ENCODE data around the gene MC2R. TPM values are rescaled to one million over a fixed set of nuclear protein-coding genes. Genes with fewer than 3 reads are reported as not detected.

The MC2R gene
- total RNA-seq, 4 donors from 2014 or later, result not detected

GRCh38 chr18:13934058-13934457 is 18.7 kb upstream of the MC2R start:
- Histone ChIP-seq H3K27ac (no peak overlapping the region), H3K4me1 (no peaks in the 10 kb centered on the region), H3K4me3 (replicated peaks in 1 of 3) (no peak overlapping the region), H3K27me3 (no peaks in the 10 kb centered on the region), H3K36me3 (no peaks in the 10 kb centered on the region), H3K9me3 (no peaks in the 10 kb centered on the region)
- DNase-seq, result no peak
- intact Hi-C loops (cut with DNase I), result no loop called here
- no peak for TF ChIP-seq POLR2A (IDR thresholded peaks at IDR 0.05)
- WGBS, 2 donors, result 75 to 84% methylated on average over 3 of the region's 3 CpGs

DNA sequence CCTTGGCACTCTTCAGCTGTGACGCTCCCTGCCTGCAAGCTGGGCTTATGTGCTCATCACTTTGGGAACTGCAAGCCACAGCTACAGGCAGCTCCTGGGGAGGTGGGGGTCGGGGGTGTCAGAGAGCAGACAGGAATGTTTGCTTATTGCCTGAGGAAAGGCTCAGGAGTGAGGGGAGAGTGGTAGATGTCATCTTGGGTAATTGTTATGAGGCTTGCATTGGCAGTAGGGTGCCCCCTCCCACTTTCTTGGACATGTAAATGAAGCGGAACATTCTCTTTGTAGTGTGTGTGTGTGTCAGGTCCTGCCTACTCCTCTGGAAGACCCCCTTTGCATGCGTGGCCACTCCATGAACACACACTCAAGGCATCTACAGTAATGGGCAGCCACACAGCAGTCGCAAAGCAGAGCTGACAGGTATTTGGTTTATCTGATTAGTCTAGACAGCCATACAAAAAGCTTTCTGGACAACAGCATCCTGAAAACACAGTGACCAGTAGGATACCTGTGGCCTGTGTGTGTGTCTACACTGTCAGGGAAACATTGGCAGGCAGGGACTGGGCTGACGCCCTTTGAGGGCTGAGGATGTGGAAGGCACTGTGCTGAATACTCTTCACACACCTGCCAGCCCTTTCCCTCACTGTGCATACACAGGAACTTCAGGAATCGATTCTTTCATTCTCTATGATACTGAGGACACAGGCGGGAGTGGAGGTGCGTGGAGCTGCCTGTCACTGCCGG is 17.1 kb upstream of the MC2R start:
- H3K36me3 ChIP-seq, result no peaks in the 10 kb centered on the region
- 61 to 68% methylated on average over 10 of the region's 10 CpGs for WGBS, 2 donors

GRCh38 chr18:13930964-13931363 is 15.6 kb upstream of the MC2R start:
- Histone ChIP-seq H3K4me3 (replicated peaks in 1 of 3) (no peak overlapping the region), H3K27me3 (no peaks in the 10 kb centered on the region), H3K27ac (no peak overlapping the region), H3K4me1 (no peaks in the 10 kb centered on the region), H3K36me3 (no peaks in the 10 kb centered on the region), H3K9me3 (no peaks in the 10 kb centered on the region)
- no peak for DNase-seq
- intact Hi-C loops (cut with DNase I), result no loop called here
- 47 to 65% methylated on average over 1 to 2 of the region's 2 CpGs for WGBS, 2 donors
- no peak for TF ChIP-seq POLR2A (IDR thresholded peaks at IDR 0.05)
- TF ChIP-seq, protein P1, sequence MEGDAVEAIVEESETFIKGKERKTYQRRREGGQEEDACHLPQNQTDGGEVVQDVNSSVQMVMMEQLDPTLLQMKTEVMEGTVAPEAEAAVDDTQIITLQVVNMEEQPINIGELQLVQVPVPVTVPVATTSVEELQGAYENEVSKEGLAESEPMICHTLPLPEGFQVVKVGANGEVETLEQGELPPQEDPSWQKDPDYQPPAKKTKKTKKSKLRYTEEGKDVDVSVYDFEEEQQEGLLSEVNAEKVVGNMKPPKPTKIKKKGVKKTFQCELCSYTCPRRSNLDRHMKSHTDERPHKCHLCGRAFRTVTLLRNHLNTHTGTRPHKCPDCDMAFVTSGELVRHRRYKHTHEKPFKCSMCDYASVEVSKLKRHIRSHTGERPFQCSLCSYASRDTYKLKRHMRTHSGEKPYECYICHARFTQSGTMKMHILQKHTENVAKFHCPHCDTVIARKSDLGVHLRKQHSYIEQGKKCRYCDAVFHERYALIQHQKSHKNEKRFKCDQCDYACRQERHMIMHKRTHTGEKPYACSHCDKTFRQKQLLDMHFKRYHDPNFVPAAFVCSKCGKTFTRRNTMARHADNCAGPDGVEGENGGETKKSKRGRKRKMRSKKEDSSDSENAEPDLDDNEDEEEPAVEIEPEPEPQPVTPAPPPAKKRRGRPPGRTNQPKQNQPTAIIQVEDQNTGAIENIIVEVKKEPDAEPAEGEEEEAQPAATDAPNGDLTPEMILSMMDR (IDR thresholded peaks at IDR 0.05), result no peak

More for the DNA sequence above, 17.1 kb upstream of the MC2R start:
- intact Hi-C loops (cut with DNase I), result no loop called here
- no peak overlapping the region for H3K4me3 ChIP-seq (replicated peaks in 1 of 3)
- H3K4me1 ChIP-seq, result no peaks in the 10 kb centered on the region
- H3K27ac ChIP-seq, result no peak overlapping the region
- DNase-seq, result no peak
- H3K27me3 ChIP-seq, result no peaks in the 10 kb centered on the region
- H3K9me3 ChIP-seq, result no peaks in the 10 kb centered on the region
- TF ChIP-seq POLR2A (IDR thresholded peaks at IDR 0.05), result no peak
- TF ChIP-seq, protein P1 (IDR thresholded peaks at IDR 0.05), result no peak

DNA sequence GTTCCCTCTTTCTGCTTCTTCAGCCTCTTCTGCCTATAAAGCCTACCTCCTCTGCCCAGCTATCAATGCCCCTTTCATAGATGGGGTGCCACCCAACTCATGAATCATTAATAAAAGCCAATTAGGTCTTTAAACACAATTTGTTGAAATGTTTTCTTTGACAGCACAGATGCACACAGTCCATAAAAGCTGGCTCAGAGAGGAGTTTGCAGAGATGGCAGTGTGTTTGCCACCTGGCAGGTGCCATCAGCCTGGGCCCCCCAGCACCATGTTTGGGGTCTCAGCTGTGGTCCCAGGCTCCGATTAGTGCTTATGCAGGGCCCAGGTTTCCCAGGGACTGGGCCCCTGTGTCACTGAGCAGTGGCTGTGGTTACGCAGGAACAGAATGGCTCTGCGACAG is 7.9 kb upstream of the MC2R start:
- no peak for TF ChIP-seq POLR2A (IDR thresholded peaks at IDR 0.05)
- TF ChIP-seq, protein P1 (IDR thresholded peaks at IDR 0.05), result no peak
- H3K4me1 ChIP-seq, result no peaks in the 10 kb centered on the region
- no peaks in the 10 kb centered on the region for H3K9me3 ChIP-seq
- H3K36me3 ChIP-seq, result no peaks in the 10 kb centered on the region
- no peak overlapping the region for H3K4me3 ChIP-seq (replicated peaks in 1 of 3)
- no peaks in the 10 kb centered on the region for H3K27me3 ChIP-seq
- DNase-seq, result no peak
- WGBS, 2 donors, result 70 to 86% methylated on average over 3 of the region's 3 CpGs
- no peak overlapping the region for H3K27ac ChIP-seq
- intact Hi-C loops (cut with DNase I), result no loop called here

- TF ChIP-seq, protein P1 (IDR thresholded peaks at IDR 0.05), result no peak
- no peak for TF ChIP-seq POLR2A (IDR thresholded peaks at IDR 0.05)
- Histone ChIP-seq H3K36me3 (no peaks in the 10 kb centered on the region), H3K9me3 (no peaks in the 10 kb centered on the region), H3K27ac (no peak overlapping the region), H3K27me3 (no peaks in the 10 kb centered on the region), H3K4me3 (replicated peaks in 1 of 3) (no peak overlapping the region), H3K4me1 (no peaks in the 10 kb centered on the region)
- no peak for DNase-seq
- 72 to 78% methylated on average over 8 of the region's 8 CpGs for WGBS, 2 donors
- intact Hi-C loops (cut with DNase I), result no loop called here
Observed at GRCh38 chr18:13918898-13919297, 3.6 kb upstream of the MC2R start.

Measured in thyroid gland (tissue), 4 donors.